Fibroblast of skin of abdomen (primary cell): ENCODE results near the gene XRCC2. TPM values are rescaled to one million over a fixed set of nuclear protein-coding genes. Genes with fewer than 3 reads are reported as not detected.
"Not testable (repeated sequence)": the region's sequence is repeated elsewhere in the genome, so short reads cannot be mapped to it uniquely, and the experiment has no call there.

Source experiments
- DNase-seq: peaks from one replicate; pipeline ENCODE4 v3.0.0-alpha.2; 2013
- polyA plus RNA-seq, 2 experiments: library from polyadenylated mRNA; unstranded; fragments of 120-200 nt; gene quantifications; one replicate each; pipeline ENCODE4 v1.2.1, GENCODE V29; 2013; ENCODE audit not compliant: insufficient read length in 2 of 2

XRCC2 gene
- polyA plus RNA-seq (2013, experiment 1 of 2; ENCODE audit: insufficient read length), result 2.6 TPM
- polyA plus RNA-seq (2013, experiment 2 of 2; ENCODE audit: insufficient read length), result 2.3 TPM

- peak; percentile 90 for DNase-seq
Observed at GRCh38 chr7:152675759-152676636, at the start of gene XRCC2. XRCC2 (minus strand) TSS chr7:152676141; CDS start chr7:152676079, 62 bp downstream.

- no peak for DNase-seq
Observed at GRCh38 chr7:152723364-152723763, 47.4 kb upstream of the XRCC2 start.

GRCh38 chr7:152712412-152713042 is 36.6 kb upstream of the XRCC2 start:
- DNase-seq, result not testable (repeated sequence)

GRCh38 chr7:152711444-152711944 is 35.6 kb upstream of the XRCC2 start:
- DNase-seq, result no peak

- no peak for DNase-seq
Observed at GRCh38 chr7:152710153-152710442, 34.2 kb upstream of the XRCC2 start.

- DNase-seq, result peak; percentile 11
Observed at GRCh38 chr7:152709287-152710152, 33.6 kb upstream of the XRCC2 start.

GRCh38 chr7:152704796-152705384 is 28.9 kb upstream of the XRCC2 start:
- DNase-seq, result no peak

- no peak for DNase-seq
Observed at GRCh38 chr7:152699079-152699478, 23.1 kb upstream of the XRCC2 start.

GRCh38 chr7:152697268-152697974 is 21.5 kb upstream of the XRCC2 start:
- DNase-seq, result not testable (repeated sequence)

- not testable (repeated sequence) for DNase-seq
Observed at GRCh38 chr7:152692196-152692595, 16.3 kb upstream of the XRCC2 start.

GRCh38 chr7:152683297-152683696 is 7.4 kb upstream of the XRCC2 start:
- no peak for DNase-seq

GRCh38 chr7:152677808-152678670 is 2.1 kb upstream of the XRCC2 start:
- DNase-seq, result no peak

GRCh38 chr7:152674860-152675758 is 832 bp downstream of the XRCC2 start:
- DNase-seq, result peak; percentile 4

GRCh38 chr7:152673897-152674296 is 2.0 kb downstream of the XRCC2 start:
- no peak for DNase-seq

GRCh38 chr7:152672626-152673025 is 3.3 kb downstream of the XRCC2 start:
- no peak for DNase-seq

GRCh38 chr7:152669758-152670157 is 6.2 kb downstream of the XRCC2 start:
- DNase-seq, result no peak

- DNase-seq, result no peak
Observed at GRCh38 chr7:152668975-152669374, 7.0 kb downstream of the XRCC2 start.

GRCh38 chr7:152667958-152668357 is 8.0 kb downstream of the XRCC2 start:
- no peak for DNase-seq

GRCh38 chr7:152666078-152666477 is 9.9 kb downstream of the XRCC2 start:
- no peak for DNase-seq

- no peak for DNase-seq
Observed at GRCh38 chr7:152664636-152665035, 11.3 kb downstream of the XRCC2 start.
